K562 (cell line): Measurements from ENCODE around the gene ANKRD12. TPM values are rescaled to one million over a fixed set of nuclear protein-coding genes. Genes with fewer than 3 reads are reported as not detected.

ENCODE experiments used
- ATAC-seq: fragments of 200-7000 bp; cut with Tn5 transposase; 3 replicates; pipeline ENCODE4 v1.9.1; 2020; ENCODE audit warnings: moderate library complexity
- BruUV-seq: library from RNA; stranded (reverse); fragments of 400-500 nt; replicated peaks from 2 replicates; lab custom pipeline; 2021; lab: Mats Ljungman, UMichigan
- CTCF ChIA-PET: fragments of 300-600 bp; formaldehyde crosslinking; extraction: SDS; loops from one replicate; lab custom pipeline; 2021; ENCODE audit warnings: low intra/inter-chr PET ratio; lab: Yijun Ruan, JAX
- POLR2A ChIA-PET: fragments of 300-600, 350-650 bp; sonication (Branson Sonifier 250); formaldehyde crosslinking; extraction: SDS; loops from one replicate; lab custom pipeline; 2021; ENCODE audit warnings: antibody characterized with exemption, inconsistent platforms; lab: Yijun Ruan, JAX
- DNase-seq, 4 experiments: peaks; one replicate each; pipeline versions ENCODE4 v3.0.0 to v3.0.0-alpha.2; 2011 to 2018; ENCODE audit warnings: low spot score in 3 of 4, mixed read lengths in 3 of 4; ENCODE audit errors: extremely low read depth in 1 of 4
- FAIRE-seq: peaks from 2 replicates; lab custom pipeline; 2011; peaks lifted over from hg19 to GRCh38; lab: Jason Lieb, UNC
- H2AFZ ChIP-seq: 2 replicates; pipeline ENCODE4 v1.6.0; 2011; ENCODE audit warnings: low read depth, low read length, control low read depth, inconsistent platforms
- H3K27ac ChIP-seq: fragments of 200-600 bp; 3 replicates; pipeline ENCODE4 v1.8.0; 2011; ENCODE audit warnings: low read depth, mild to moderate bottlenecking, control low read depth, inconsistent platforms, low read length, moderate library complexity, mixed read lengths; ENCODE audit errors: extremely low read depth
- H3K27me3 ChIP-seq, 2 experiments: fragments of 300-600 bp in 1 of 2; 2 replicates in 1 of 2; 3 replicates in 1 of 2; pipeline versions ENCODE4 v1.6.0 to v1.8.0; 2011; ENCODE audit warnings: inconsistent platforms in 2 of 2, low read length in 2 of 2, mild to moderate bottlenecking in 1 of 2, mixed read lengths in 1 of 2, moderate library complexity in 1 of 2; ENCODE audit not compliant: control insufficient read depth in 2 of 2, insufficient read depth in 2 of 2
- H3K36me3 ChIP-seq: fragments of 300-600 bp; 3 replicates; pipeline ENCODE4 v1.8.0; 2011; ENCODE audit warnings: mild to moderate bottlenecking, low read length, inconsistent platforms; ENCODE audit not compliant: control insufficient read depth, insufficient read depth
- H3K4me1 ChIP-seq, 2 experiments: fragments of 200-600 bp in 1 of 2; replicated peaks in 1 of 2; 2 replicates in 1 of 2; 3 replicates in 1 of 2; pipeline versions ENCODE4 v1.5.1 to v1.8.0; 2011; ENCODE audit warnings: inconsistent platforms in 2 of 2, low read length in 2 of 2, mild to moderate bottlenecking in 1 of 2, mixed read lengths in 1 of 2, moderate library complexity in 1 of 2; ENCODE audit not compliant: control insufficient read depth in 2 of 2, insufficient read depth in 2 of 2
- H3K4me2 ChIP-seq: 2 replicates; pipeline ENCODE4 v1.6.1; 2011; ENCODE audit warnings: low read length, control low read depth, inconsistent platforms, mixed read lengths; ENCODE audit not compliant: insufficient read depth
- H3K4me3 ChIP-seq: fragments of 200-600 bp; sonication (generic), shearing (Covaris generic); 2 replicates; pipeline ENCODE4 v1.5.1; 2016; ENCODE audit warnings: control low read depth, inconsistent platforms
- H3K79me2 ChIP-seq: fragments of 200-600 bp; 3 replicates; pipeline ENCODE4 v1.8.0; 2011; ENCODE audit warnings: low read length, inconsistent platforms; ENCODE audit not compliant: control insufficient read depth, insufficient read depth
- H3K9ac ChIP-seq, 2 experiments: 2 replicates each; pipeline versions ENCODE4 v1.6.0 to v1.6.1; 2011; ENCODE audit warnings: low read depth in 2 of 2, low read length in 2 of 2, control low read depth in 1 of 2, inconsistent platforms in 1 of 2, mild to moderate bottlenecking in 1 of 2, mixed read lengths in 1 of 2; ENCODE audit not compliant: insufficient read depth in 1 of 2
- H3K9me1 ChIP-seq: one replicate; pipeline ENCODE4 v1.6.0; 2011; ENCODE audit warnings: inconsistent platforms, mild to moderate bottlenecking, low read length, moderate library complexity; ENCODE audit not compliant: control insufficient read depth, insufficient read depth
- H3K9me3 ChIP-seq: replicated peaks from 2 replicates; pipeline ENCODE4 v1.5.1; 2011; ENCODE audit warnings: low read depth, low read length, inconsistent platforms; ENCODE audit not compliant: control insufficient read depth, insufficient read depth
- H4K20me1 ChIP-seq: replicated peaks from 2 replicates; pipeline ENCODE4 v1.6.1; 2011; ENCODE audit warnings: low read length, inconsistent platforms, mixed read lengths; ENCODE audit not compliant: control insufficient read depth, insufficient read depth
- ATF2 ChIP-seq: sonication (generic); formaldehyde crosslinking; IDR thresholded peaks from 2 replicates; pipeline ENCODE4 v1.8.1; 2022; ENCODE audit warnings: missing genetic modification reagents
- CREBBP ChIP-seq: IDR thresholded peaks from one replicate; pipeline ENCODE4 v1.6.1; 2012; ENCODE audit warnings: low read depth, mild to moderate bottlenecking, control low read depth, inconsistent platforms, low read length
- NFIC ChIP-seq: fragments of 450-650 bp; IDR thresholded peaks from 2 replicates; pipeline ENCODE4 v1.6.1; 2017; ENCODE audit warnings: mild to moderate bottlenecking, inconsistent platforms
- RFX7 ChIP-seq: fragments of 250-450 bp; sonication (Bioruptor Pico); IDR thresholded peaks from 2 replicates; pipeline ENCODE4 v1.5.1; 2021; ENCODE audit warnings: mild to moderate bottlenecking
- SNRNP70 ChIP-seq: fragments of 200-400 bp; formaldehyde crosslinking; optimal IDR thresholded peaks from 2 replicates; pipeline ENCODE3; 2017; ENCODE audit warnings: low read depth, low read length
- ZNF280A ChIP-seq: fragments of 450-650 bp; IDR thresholded peaks from 2 replicates; pipeline ENCODE4 v1.6.1; 2018; ENCODE audit warnings: mild to moderate bottlenecking, low read depth; ENCODE audit not compliant: partially characterized antibody
- WGBS: fragments of 100-300 bp; shearing (Covaris generic); methylation state at CpG from one replicate; pipeline ENCODE4 v1.1.6; 2016; ENCODE audit warnings: low coverage, mixed read lengths; ENCODE audit not compliant: insufficient coverage; ENCODE audit errors: missing lambda C conversion rate; 5-methylcytosine and 5-hydroxymethylcytosine counted together
- in situ Hi-C: fragments of 300-500 bp; cut with MboI; formaldehyde crosslinking; loops from 4 replicates; pipeline ENCODE4 v1.15.0; 2018; ENCODE audit warnings: inconsistent platforms, mixed read lengths
- intact Hi-C: fragments of 100-400 bp; cut with micrococcal nuclease; formaldehyde crosslinking; loops from 2 replicates; pipeline ENCODE4 v1.14.2; 2022
- polyA plus RNA-seq, 8 experiments: library from polyadenylated mRNA; depleted of rRNA in 4 of 8; stranded (reverse) in 5 of 8; unstranded in 3 of 8; fragments of >200 nt; fragmentation: Nextera tagmentation in 2 of 8; fragmentation: Illumina TruSeq in 1 of 8; extraction: Ambion mirVana in 2 of 8; extraction: Trizol in 1 of 8; gene quantifications; 2 replicates each; pipeline versions ENCODE4 v1.2.1 to v1.2.3, GENCODE V29; 2011 to 2014; ENCODE audit warnings: inconsistent platforms in 1 of 8, missing spikeins in 1 of 8
- total RNA-seq, 7 experiments: library from RNA; depleted of rRNA in 6 of 7; stranded (reverse); fragments of >200 nt in 6 of 7; fragmentation: Illumina TruSeq in 2 of 7; extraction: Trizol in 2 of 7; gene quantifications; 2 replicates each; pipeline versions ENCODE4 v1.2.1 to v1.2.3, GENCODE V29; 2011 to 2021; ENCODE audit warnings: low replicate concordance in 1 of 7

Gene ANKRD12
- total and polyA plus RNA-seq, 9 of the 15 experiments (the other 6 are each of a cell fraction or from before 2014, with no cell fraction given), result 6.6 to 28.2 (median 16.0) TPM

GRCh38 chr18:9130195-9130594 is 6.4 kb upstream of the ANKRD12 start:
- no peaks in the 10 kb centered on the region for H3K27me3 ChIP-seq
- H3K4me3 ChIP-seq, result no peak overlapping the region
- no TSS peak for BruUV-seq
- no peak for FAIRE-seq
- 79% methylated on average over 4 of the region's 4 CpGs for WGBS
- H3K9ac ChIP-seq, result no peak overlapping the region
- no peak for TF ChIP-seq SNRNP70
- no peak for TF ChIP-seq ZNF280A
- peak; percentile 51 for TF ChIP-seq NFIC
- TF ChIP-seq RFX7 (CRISPR knock-in tag), result no peak
- TF ChIP-seq ATF2 (CRISPR knock-in tag), result no peak
- TF ChIP-seq CREBBP, result no peak
- ATAC-seq, result no peak
- no peak for DNase-seq
- no peaks in the 10 kb centered on the region for H4K20me1 ChIP-seq
- no peak overlapping the region for H3K4me2 ChIP-seq
- no peaks in the 10 kb centered on the region for H3K9me1 ChIP-seq
- no peak overlapping the region for H3K27ac ChIP-seq
- no peaks in the 10 kb centered on the region for H3K9me3 ChIP-seq
- in situ Hi-C loops (no loop called here), intact Hi-C loops (no loop called here)
- ChIA-PET POLR2A (interaction anchor here (1.0 to 2.0 kb wide), 2 partner anchors 12 to 29 kb away, joined by 3 to 8 read pairs; no protein-coding TSS in a partner anchor), CTCF (no interaction called here)
- H3K79me2 ChIP-seq, result peaks cover 45% of the 10 kb centered on the region
- H3K36me3 ChIP-seq, result peaks cover 96% of the 10 kb centered on the region
- no peak overlapping the region for H2AFZ ChIP-seq
- peaks cover 0 to 1% of the 10 kb centered on the region in 2 experiments; a peak in 2 of 5 replicates for H3K4me1 ChIP-seq
